D721Med (cell line): ENCODE data around the gene P2RY6.
A peak's percentile ranks its signal among the peaks of the same experiment; 100 is the strongest.

Source experiments
- DNase-seq: peaks from one replicate; pipeline ENCODE4 v3.0.0; 2011; ENCODE audit warnings: low spot score; ENCODE audit not compliant: insufficient read length
- FAIRE-seq: peaks from 2 replicates; lab custom pipeline; 2011; peaks lifted over from hg19 to GRCh38; lab: Jason Lieb, UNC
- CTCF ChIP-seq: IDR thresholded peaks from 2 replicates; pipeline ENCODE4 v1.5.1; 2012; ENCODE audit warnings: mild to moderate bottlenecking, control low read depth; ENCODE audit not compliant: insufficient read depth; ENCODE audit errors: missing control alignments

The P2RY6 gene, protein sequence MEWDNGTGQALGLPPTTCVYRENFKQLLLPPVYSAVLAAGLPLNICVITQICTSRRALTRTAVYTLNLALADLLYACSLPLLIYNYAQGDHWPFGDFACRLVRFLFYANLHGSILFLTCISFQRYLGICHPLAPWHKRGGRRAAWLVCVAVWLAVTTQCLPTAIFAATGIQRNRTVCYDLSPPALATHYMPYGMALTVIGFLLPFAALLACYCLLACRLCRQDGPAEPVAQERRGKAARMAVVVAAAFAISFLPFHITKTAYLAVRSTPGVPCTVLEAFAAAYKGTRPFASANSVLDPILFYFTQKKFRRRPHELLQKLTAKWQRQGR

DNA sequence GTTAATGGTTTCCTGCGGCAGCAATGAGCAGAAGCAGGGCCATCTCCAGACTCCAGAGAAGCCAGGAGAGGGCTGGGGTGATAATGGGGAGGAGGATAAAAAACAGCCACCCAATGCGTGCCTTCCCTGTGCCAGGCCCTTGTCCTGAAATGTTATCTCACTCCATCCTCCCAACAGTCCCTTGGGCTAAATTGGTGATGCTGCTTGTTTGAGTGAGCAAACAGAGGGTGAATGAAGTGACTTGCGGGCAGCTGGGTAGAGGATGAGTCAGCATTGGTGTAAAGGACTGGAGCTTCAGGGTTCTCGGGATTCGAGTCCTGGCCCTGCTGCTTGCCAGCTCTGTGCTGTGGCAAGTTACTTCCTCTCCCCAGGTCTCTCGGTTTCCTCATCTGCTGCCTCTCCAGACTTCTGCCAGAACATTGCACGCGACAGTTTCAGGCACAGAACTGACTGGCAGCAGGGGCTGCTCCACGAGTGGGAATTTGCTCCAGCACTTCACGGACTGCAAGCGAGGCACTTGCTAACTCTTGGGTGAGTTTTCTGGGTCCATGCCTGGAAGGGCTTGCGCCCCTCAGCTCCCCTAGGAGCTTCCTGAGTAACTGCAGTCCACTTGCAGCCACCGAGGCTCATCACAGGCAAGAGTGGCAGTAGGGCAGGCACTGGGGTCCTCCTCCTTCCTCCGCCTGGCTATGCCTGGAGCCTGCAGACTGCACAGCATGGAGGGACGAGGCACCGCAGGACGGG, at the start of gene P2RY6:
TSS of gene P2RY6 (plus strand) at position 403 of the 744 bp plus-strand sequence. CDS start 24,181 bp downstream, outside the sequence.
- FAIRE-seq (no peak), DNase-seq (no peak)
- no peak for TF ChIP-seq CTCF

DNA sequence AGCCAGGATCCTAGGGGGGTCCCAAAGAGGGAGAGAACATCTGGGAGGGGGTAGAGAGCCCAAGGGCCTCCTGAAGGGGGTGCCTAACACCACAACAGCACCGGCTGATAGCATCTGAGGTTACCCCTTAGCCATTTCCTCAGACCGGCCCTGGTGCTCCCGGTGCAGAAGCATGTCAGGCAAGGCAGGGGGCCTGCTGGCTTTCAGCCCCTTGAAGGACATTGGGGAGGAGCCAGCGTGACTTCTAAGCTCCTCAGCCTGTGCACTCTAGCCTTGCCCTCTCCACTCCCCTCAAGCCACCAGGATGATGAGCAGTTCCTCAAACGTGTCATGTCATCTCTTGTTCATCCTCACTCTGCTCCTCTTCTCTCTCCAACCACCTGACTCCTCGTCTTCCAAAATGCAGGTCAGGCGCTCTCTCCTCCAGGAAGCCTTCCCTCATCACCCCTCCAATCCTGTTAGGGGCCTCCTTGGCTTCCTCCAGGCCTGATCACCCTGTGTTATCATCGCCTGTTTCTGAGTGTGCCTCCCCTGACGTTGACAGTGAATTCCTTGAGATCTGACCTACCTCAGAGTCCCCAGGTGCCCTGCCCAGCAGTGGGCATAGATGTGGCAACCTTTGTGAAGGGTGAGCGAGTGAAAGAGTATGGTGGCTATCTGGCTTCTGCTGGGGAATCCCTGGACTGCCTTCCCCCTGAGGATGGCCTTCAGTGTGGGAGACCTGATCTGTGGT, 48.0 kb upstream of the P2RY6 start:
- peak; percentile 7 for DNase-seq
- no peak for TF ChIP-seq CTCF

GRCh38 chr11:73225001-73225686, 47.0 kb upstream of the P2RY6 start:
- DNase-seq (no peak), FAIRE-seq (no peak)
- TF ChIP-seq CTCF = no peak

More for the DNA sequence above, 48.0 kb upstream of the P2RY6 start:
- no peak for FAIRE-seq

- no peak for TF ChIP-seq CTCF
- FAIRE-seq (no peak), DNase-seq (peak; percentile 3)
These were observed 46.3 kb upstream of the P2RY6 start for GRCh38 chr11:73225851-73226250.

DNA sequence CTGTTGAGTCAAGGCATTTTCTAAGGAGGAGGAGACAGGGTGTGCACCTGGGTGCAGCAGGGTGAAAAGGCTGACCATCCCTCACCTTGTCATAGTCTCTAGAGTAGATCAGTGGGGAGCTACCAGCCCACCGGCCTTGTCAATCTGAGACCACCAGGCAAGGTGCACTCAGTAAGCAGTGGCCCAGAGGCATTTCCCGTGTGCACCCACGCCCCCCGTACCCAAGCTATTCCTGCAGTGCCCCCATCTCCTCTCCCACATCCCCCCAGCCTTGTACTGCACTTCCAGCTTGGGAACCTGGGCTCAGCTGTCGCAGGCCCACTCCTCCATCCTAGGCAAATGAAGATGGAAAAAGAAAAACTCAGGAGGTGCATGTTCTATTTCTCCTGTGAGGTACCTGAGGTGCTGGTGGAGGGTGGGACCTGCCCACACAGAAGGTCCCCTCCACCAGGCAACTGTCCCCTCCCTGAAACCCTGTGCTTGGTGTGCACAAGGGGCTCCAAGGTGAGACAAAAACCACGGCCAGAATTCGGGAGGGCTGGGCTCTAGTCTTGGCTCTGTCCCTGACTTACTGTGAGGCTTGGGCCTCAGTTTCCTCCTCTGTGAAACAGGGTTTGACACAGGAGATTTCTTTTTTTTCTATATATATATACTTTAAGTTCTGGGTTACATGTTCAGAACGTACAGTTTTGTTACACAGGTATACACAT, 45.7 kb upstream of the P2RY6 start:
- FAIRE-seq = no peak
- no peak for TF ChIP-seq CTCF
- peak; percentile 1 for DNase-seq

DNA sequence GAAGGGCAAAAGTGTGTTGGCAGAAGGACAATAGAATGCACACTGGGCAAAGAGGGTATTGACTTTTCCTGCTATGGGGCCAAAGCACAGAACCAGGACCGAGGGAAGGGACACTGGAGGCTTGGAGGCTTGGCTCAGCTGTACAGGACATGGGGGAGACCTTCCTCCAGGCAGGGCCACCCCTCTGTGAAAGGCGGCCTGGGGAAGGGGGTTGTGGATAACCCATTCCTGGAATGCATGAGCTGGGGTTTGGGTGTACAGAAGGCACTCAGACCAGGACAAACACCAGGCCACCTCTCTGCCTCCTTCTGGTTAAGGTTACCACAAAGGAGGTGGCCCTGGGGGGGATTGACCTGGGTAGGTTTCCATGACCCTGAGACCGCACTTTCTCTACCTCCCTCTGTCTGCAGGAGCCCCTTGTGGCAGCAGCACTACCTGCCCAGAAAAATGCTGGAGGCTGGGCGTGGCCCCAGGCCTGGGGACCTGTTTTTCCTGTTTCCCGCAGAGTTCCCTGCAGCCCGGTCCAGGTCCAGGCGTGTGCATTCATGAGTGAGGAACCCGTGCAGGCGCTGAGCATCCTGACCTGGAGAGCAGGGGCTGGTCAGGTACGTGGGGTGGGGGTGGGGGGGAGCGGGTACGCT, 44.4 kb upstream of the P2RY6 start:
- DNase-seq = peak; percentile 2
- no peak for FAIRE-seq
- TF ChIP-seq CTCF = no peak
